LNCaP clone FGC (cell line): ENCODE results near the gene MTUS2.

Experiments used
- DNase-seq: peaks from one replicate; pipeline ENCODE4 v3.0.0-alpha.2; 2011; ENCODE audit warnings: low read depth
- H3K4me3 ChIP-seq: 2 replicates; pipeline ENCODE4 v1.5.1; 2011; ENCODE audit warnings: mild to moderate bottlenecking, low read depth, low read length, control low read depth
- CTCF ChIP-seq: IDR thresholded peaks from 2 replicates; pipeline ENCODE4 v1.5.1; 2012; ENCODE audit warnings: mild to moderate bottlenecking; ENCODE audit not compliant: control insufficient read depth, insufficient read depth; ENCODE audit errors: extremely low read depth

Gene MTUS2

GRCh38 chr13:29513002-29513980, 693.2 kb downstream of the MTUS2 start:
- no peak overlapping the region for H3K4me3 ChIP-seq
- TF ChIP-seq CTCF: no peak
- DNase-seq: no peak

DNA sequence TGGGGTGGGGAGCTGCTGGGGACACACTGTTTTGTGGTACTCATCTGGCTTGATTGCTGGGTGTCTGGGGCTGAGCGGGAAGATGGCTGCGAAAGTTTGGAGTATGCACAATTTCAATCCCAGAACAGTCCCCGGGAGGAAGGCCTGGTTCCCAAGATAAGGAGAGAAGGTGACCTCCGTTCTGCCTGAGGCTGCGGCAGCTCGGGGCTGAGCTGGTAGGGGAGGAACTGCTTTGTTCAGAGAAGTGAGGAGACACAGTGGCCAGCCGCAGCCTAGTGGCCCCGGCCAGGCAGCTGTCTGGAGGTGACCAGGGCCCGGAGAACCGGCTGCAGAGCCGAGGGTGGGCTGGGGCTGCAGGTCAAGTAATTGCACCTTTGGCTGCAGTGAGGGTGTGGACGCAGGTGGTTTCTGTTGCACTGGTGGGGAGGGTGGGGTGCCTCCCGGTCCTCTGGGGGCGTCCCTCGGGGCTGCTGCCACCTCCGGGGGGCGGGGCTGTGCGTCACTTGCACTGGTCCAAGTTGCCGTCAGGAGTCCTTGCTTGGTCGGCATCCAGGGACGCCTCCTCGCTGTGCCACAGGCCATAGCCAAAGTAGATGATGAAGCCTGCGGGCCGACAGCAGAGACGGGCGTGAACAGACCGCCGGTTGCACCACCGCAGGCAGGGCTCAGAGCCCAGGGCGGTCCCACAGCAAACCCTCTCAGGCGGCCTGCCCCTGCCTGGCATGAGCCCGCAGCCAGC, 694.0 kb downstream of the MTUS2 start:
- no peak for TF ChIP-seq CTCF
- no peak for DNase-seq
- H3K4me3 ChIP-seq: no peak overlapping the region

- no peak overlapping the region for H3K4me3 ChIP-seq
- no peak for TF ChIP-seq CTCF
- DNase-seq: no peak
Observed at GRCh38 chr13:29514720-29515310, 694.7 kb downstream of the MTUS2 start.

DNA sequence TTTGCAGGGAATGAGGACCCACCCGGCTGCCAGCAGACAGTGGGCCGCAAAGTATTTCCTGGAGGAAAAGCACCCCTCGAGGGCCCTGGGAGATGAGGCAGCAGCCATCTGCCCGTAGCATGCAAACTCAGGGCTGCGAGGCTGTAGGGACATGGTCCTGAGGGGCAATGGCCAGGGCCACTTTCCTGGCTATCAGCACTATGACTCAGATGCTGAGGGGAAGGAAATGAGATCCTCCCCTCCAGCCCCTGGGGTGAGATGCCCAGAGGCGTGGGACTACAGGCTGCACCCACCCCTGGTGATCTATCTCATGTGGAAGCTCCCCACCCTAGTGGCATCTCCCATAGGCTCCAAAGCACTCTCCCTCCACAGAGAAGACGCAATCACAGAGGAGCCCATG, 695.2 kb downstream of the MTUS2 start:
- no peak for DNase-seq
- TF ChIP-seq CTCF: no peak
- H3K4me3 ChIP-seq: no peak overlapping the region

GRCh38 chr13:29516012-29516411, 695.9 kb downstream of the MTUS2 start:
- TF ChIP-seq CTCF: no peak
- H3K4me3 ChIP-seq: no peak overlapping the region
- DNase-seq: no peak

DNA sequence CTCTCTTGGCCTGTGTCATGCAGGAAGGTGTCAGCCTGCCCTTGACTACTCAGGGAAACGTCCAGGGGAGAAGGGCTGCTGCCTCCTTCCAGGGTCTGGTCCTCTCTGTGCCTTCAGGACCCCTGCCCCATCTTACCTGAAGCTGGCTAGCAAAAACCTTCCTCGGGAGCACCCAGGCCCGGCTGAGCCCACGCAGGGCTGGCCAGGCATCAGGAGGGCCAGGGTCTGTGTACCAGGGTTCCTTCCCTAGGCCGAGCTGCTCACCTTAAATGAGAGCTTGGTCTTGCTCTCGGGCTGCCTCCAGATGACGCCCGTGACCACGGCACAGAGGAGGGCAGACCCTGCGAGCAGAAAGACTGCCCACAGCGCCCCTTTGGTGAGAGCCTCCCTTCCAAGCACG, 696.7 kb downstream of the MTUS2 start:
- no peak for DNase-seq
- no peak for TF ChIP-seq CTCF
- H3K4me3 ChIP-seq: no peak overlapping the region
